ENCODE measurements around the gene GSTO1.

The GSTO1 gene

DNA sequence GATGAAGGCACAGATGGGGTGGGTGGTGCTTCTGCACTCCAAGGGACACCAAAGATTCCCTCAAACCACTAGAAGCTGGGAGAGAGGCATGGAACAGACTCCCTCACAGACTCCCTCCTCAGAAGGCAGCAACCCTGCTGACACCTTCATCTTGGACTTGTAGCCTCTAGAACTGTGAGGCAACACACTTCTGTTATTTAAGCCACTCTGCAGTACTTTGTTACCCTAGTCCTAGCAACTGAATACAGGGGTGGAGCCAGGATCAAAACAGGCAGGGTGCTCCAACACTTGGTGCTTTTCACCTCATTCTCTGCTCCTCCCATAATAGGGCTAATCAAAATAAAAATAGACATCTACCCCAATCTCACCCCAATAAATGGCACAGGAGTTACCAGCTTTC, 2.3 kb upstream of the GSTO1 start:
- DNase-seq = no peak

DNA sequence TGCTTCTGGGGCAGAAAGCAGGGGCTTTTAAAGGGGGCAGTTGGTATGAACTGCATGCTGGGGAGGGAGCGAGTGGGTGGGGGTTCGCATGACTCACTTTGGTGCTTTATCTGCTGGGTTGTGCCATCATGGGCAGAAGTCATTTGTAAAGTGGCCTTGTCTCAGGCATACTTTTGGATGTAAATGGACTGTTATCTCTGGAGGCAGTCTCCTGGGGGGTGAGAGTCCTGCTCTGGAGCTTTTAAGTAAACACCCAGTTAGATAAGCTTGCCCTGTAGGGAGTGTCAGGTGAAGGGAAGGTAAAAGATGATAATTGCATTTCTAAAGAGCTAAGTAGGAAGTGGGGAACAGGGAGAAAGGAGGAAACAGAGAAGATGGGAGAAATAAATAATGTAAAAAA, 1.6 kb upstream of the GSTO1 start:
- no peak for DNase-seq

- DNase-seq = no peak
These were observed 884 bp upstream of the GSTO1 start for GRCh38 chr10:104253606-104254410.

DNA sequence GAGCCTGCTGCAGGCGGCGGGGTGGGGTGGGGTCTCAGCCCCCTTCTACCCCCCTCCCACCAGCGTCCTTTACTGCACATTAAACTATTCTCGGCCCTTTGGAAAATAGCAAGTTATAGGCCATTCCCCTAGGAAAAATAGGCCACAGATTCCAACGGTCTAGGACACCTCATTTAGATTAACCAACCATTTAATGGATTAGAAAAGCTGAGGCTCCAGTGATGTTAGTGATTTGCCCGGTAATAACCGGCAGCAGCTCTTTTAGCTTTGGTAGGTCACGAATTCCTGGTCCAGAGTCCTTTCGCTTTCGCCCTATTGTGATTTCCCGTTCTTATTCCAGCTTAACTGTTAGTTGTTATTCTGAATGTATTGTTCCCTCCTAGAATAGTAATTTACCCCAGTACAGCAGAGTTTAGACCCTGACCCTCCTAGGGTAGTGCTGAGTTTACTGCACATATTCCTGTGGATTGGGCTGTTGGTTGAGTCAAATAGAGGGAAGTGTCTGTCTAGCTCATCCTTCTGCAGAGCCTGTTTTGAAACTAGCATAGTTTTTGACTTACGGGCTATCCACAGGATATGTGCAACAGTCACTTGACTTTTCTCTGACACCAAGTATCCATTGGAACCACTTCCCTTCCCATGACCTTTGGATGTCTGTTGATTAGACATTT, 754 bp downstream of the GSTO1 start:
- DNase-seq = peak; percentile 14

DNA sequence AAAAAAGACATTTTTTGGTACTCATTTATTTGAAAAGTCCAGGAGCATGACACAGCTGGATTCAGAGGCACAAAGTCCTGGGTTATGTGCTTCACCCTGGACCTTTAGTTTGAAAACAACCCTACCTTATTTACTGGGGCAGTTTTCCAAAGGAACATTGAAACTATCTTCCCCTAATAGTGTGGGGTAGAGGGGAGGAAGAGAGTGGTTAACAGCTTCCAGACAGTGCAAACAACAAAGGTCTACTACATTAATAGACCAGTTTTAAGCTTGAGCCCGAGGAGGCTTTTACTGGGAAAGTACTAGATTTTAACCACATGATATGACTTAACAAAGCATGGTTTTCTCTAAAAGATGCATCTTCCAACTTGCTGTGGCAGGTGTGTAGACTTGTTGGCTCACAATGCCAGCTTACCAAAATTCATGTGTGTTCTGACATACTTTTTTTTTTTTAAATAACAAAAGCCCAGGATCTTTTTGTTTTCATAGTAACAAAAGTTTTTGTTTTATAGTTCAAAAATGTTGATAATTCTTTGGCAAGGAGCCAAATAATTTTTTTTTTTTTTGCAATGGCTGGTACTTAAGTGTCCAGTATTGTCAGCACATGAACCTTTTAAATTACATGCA, 1.8 kb downstream of the GSTO1 start:
- no peak for DNase-seq

GRCh38 chr10:104257235-104257634, 2.5 kb downstream of the GSTO1 start:
- no peak for DNase-seq

DNA sequence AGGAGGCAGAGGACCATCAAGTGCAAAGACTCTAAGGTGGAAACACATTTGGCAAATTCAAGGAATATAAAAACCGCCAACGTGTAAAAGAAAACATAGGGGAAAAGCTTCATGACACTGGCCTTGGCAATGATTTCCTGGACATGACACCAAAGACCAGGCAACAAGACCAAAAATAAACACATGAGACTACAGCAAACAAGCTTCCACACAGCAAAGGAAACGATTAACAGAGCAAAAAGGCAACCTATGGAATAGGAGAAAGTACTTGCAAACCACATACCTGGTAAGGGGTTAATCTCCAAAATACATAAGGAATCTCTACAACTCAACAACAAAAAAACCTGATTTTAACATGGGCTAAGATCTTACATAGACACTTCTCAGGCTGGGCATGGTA, 3.5 kb downstream of the GSTO1 start:
- DNase-seq = no peak

DNA sequence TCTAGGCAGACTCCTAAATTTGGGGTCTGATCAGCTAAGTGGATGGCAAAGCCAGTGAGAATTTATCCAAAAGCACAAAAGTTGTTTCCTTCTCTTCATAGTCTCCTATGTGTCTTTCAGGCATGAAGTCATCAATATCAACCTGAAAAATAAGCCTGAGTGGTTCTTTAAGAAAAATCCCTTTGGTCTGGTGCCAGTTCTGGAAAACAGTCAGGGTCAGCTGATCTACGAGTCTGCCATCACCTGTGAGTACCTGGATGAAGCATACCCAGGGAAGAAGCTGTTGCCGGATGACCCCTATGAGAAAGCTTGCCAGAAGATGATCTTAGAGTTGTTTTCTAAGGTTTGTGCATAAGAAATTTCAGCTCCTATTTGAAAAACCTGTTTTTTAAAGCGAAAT, 4.8 kb downstream of the GSTO1 start:
- no peak for DNase-seq

GRCh38 chr10:104259999-104260774, 5.5 kb downstream of the GSTO1 start:
- DNase-seq = no peak

- DNase-seq = no peak
These were observed 6.1 kb downstream of the GSTO1 start for GRCh38 chr10:104260775-104261115.

DNA sequence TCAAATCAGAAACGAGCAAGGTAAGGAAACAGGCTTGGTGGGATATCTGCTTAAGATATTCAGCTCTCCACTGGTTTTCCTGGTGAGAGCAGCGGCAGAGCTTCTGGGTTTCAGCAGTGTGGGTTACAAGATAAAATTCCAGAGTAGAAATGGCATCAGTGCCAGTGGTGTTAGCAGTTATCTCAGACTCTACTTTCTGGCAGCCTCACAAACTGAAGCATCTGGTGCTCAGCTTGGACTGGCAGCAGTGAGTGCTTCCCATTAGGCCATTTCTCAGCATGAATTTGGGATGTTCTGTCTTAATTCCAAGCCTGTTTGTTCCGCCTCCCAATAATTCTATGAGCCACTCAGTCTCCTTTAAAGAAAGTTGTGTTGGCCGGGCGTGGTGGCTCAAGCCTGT, 7.4 kb downstream of the GSTO1 start:
- DNase-seq = no peak

- DNase-seq = no peak
These were observed 10.1 kb downstream of the GSTO1 start for GRCh38 chr10:104264783-104265182.

GRCh38 chr10:104267721-104268404, 13.2 kb downstream of the GSTO1 start:
- DNase-seq = no peak

- no peak for DNase-seq
These were observed 13.7 kb downstream of the GSTO1 start for GRCh38 chr10:104268405-104268712.

DNA sequence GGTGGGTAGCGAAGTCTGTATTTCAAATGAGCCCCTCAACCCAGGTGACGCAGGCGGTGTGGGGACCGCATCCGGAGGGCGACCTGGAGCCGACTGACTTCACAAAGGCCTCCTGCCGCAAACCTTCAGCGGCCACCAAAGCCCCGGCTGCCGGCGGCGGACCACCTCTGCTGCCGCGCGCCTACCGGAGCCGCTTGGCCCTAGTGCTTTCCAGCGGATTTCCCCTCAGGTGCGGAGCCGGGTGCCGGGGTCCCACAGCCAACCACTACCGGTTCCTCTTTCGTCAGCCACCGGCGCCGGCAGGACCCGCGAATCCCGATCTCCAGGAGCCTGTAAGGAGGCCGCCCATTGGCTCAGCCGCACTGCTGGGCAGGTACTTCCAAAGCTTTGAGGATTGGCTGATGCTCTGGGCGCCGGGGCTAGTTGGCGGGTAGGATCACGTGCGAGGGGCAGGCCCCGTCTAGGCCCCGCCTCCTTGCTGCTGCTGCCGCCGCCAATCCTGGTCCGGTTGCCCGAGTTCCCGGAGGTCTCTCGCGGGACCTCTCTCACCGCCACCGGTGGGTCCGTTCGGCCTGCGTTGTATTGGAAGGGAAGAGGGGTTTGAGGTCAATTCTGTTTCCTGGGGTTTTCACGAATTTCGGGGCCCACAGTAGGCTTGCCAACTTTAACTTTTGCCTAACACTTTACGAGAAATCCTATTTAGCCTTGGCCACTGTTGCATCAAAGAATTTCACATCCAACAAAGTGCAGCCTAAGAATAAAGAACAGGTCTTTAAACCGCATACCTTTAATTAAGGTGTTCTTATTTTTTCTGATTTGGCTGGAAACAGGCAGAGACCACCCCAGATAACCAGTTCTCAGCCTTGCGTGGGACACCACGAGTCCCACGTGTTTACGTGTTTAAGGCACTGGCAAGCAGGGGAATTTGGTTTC, 14.3 kb downstream of the GSTO1 start, which contains the start of gene GSTO2:
GSTO2 (plus strand) TSS at position 472 of the 933 bp plus-strand sequence. CDS start 5,732 bp downstream, outside the sequence.
- peak; percentile 80 for DNase-seq

- DNase-seq = no peak
These were observed 18.6 kb downstream of the GSTO1 start for GRCh38 chr10:104273286-104273685.

DNA sequence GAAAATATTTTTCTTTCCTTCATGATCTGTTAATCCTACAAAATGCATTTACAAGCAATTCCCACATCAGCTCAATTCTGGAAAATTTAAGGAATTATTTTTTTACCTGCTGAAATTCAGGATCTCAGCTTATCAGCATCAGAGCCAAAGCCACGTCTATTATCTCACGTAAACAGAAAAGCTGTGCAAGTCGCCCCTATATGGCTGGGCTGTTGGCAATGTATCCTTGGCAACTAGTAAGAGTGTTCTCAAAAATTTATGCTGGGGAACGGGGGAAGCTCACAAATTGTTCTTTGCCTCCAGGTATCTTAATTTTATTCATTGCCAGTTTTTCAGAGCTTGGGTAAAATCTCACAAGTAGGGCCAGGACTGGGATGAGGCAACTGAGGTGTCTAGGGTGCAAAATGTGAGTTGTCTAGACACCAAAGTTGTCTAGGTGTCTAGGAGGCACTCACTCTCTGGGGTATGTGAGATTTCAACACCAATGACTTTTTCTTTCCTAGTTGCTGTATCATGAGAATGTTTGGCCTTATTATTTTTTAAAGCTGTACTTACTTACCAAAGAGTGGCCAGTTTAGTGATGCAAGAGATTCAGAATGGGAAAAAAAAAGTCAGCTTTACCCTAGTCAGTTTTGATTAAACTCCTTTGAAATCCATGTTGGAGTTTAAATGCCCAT, 19.3 kb downstream of the GSTO1 start:
- DNase-seq = no peak

GRCh38 chr10:104274762-104275721, 20.4 kb downstream of the GSTO1 start:
- no peak for DNase-seq

- DNase-seq = no peak
These were observed 21.5 kb downstream of the GSTO1 start for GRCh38 chr10:104276192-104276591.

DNA sequence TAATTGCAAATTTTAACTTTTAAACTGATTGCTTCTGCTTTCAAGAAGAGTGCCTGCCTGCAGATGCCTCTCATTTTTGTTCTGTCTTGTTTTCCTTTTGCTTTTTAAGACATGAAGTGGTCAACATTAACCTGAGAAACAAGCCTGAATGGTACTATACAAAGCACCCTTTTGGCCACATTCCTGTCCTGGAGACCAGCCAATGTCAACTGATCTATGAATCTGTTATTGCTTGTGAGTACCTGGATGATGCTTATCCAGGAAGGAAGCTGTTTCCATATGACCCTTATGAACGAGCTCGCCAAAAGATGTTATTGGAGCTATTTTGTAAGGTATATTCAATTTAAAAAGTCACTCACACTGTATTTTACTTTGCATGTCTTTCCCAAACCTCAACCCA, 23.1 kb downstream of the GSTO1 start:
- peak; percentile 59 for DNase-seq

Measured in DMS79 treated with DMSO at 0.1 percent for 48 hours (cell line).